ENCODE results near the gene FAT4. TPM values are rescaled to one million over a fixed set of nuclear protein-coding genes. Genes with fewer than 3 reads are reported as not detected.

Gene FAT4
- total RNA-seq, 2 donors from 2014 or later = 0.22 to 2.1 TPM

GRCh38 chr4:125322366-125322730 is 7.6 kb downstream of the FAT4 start:
- Histone ChIP-seq H3K27me3 (ENCODE audit: control insufficient read depth, insufficient read depth, low read length, poor library complexity, severe bottlenecking) (peaks cover 9% of the 10 kb centered on the region), H3K9me3 (ENCODE audit: control insufficient read depth, low read length) (no peaks in the 10 kb centered on the region), H3K36me3 (ENCODE audit: control insufficient read depth, insufficient read depth, low read length) (no peaks in the 10 kb centered on the region), H3K4me1 (ENCODE audit: control insufficient read depth, insufficient read depth, low read length) (no peaks in the 10 kb centered on the region), H3K4me3 (ENCODE audit: low read length) (no peak overlapping the region), H3K9ac (ENCODE audit: extremely low read depth, low read length, poor library complexity, severe bottlenecking) (no peak overlapping the region), H3K27ac (ENCODE audit: low read depth, low read length) (no peak overlapping the region)
- TF ChIP-seq CTCF (conservative IDR thresholded peaks at IDR 0.05) = no peak
- 100% methylated on average over 1 of the region's 1 CpG; no CpG with 5 or more reads in 1 of the 2 experiments for WGBS, 2 experiments (ENCODE audit: insufficient coverage in 1 of 2, insufficient read length in 1 of 2)
- no peak overlapping the region for H3K4me3 Mint-ChIP-seq
- H3K9me3 Mint-ChIP-seq = no peaks in the 10 kb centered on the region
- peaks cover 12% of the 10 kb centered on the region for H3K4me1 Mint-ChIP-seq
- H3K27me3 Mint-ChIP-seq (ENCODE audit: insufficient read depth) = peaks cover 14% of the 10 kb centered on the region
- H3K36me3 Mint-ChIP-seq (ENCODE audit: low read depth) = no peaks in the 10 kb centered on the region
- H3K27ac Mint-ChIP-seq = no peak overlapping the region
- DNase-seq = no peak

GRCh38 chr4:125323654-125324053 is 8.9 kb downstream of the FAT4 start:
- Histone ChIP-seq H3K4me3 (ENCODE audit: low read length) (no peak overlapping the region), H3K27me3 (ENCODE audit: control insufficient read depth, insufficient read depth, low read length, poor library complexity, severe bottlenecking) (no peaks in the 10 kb centered on the region), H3K9me3 (ENCODE audit: control insufficient read depth, low read length) (no peaks in the 10 kb centered on the region), H3K4me1 (ENCODE audit: control insufficient read depth, insufficient read depth, low read length) (no peaks in the 10 kb centered on the region), H3K36me3 (ENCODE audit: control insufficient read depth, insufficient read depth, low read length) (no peaks in the 10 kb centered on the region), H3K9ac (ENCODE audit: extremely low read depth, low read length, poor library complexity, severe bottlenecking) (no peak overlapping the region), H3K27ac (ENCODE audit: low read depth, low read length) (no peak overlapping the region)
- no peak overlapping the region for H3K4me3 Mint-ChIP-seq
- DNase-seq = no peak
- no peaks in the 10 kb centered on the region for H3K9me3 Mint-ChIP-seq
- H3K27me3 Mint-ChIP-seq (ENCODE audit: insufficient read depth) = peaks cover 2% of the 10 kb centered on the region
- peaks cover 7% of the 10 kb centered on the region for H3K4me1 Mint-ChIP-seq
- WGBS, 2 experiments (ENCODE audit: insufficient coverage in 1 of 2, insufficient read length in 1 of 2) = 60 to 66% methylated on average over 3 of the region's 3 CpGs
- H3K36me3 Mint-ChIP-seq (ENCODE audit: low read depth) = no peaks in the 10 kb centered on the region
- no peak overlapping the region for H3K27ac Mint-ChIP-seq
- no peak for TF ChIP-seq CTCF (conservative IDR thresholded peaks at IDR 0.05)

- no peak for DNase-seq
- Mint-ChIP-seq H3K36me3 (ENCODE audit: low read depth) (no peaks in the 10 kb centered on the region), H3K9me3 (no peaks in the 10 kb centered on the region), H3K4me3 (no peak overlapping the region), H3K27ac (no peak overlapping the region), H3K4me1 (peaks cover 4% of the 10 kb centered on the region), H3K27me3 (ENCODE audit: insufficient read depth) (no peaks in the 10 kb centered on the region)
- H3K4me3 ChIP-seq (ENCODE audit: low read length) = no peak overlapping the region
- H3K27me3 ChIP-seq (ENCODE audit: control insufficient read depth, insufficient read depth, low read length, poor library complexity, severe bottlenecking) = no peaks in the 10 kb centered on the region
- no peak overlapping the region for H3K9ac ChIP-seq (ENCODE audit: extremely low read depth, low read length, poor library complexity, severe bottlenecking)
- no peak for TF ChIP-seq CTCF (conservative IDR thresholded peaks at IDR 0.05)
- H3K4me1 ChIP-seq (ENCODE audit: control insufficient read depth, insufficient read depth, low read length) = no peaks in the 10 kb centered on the region
- no peak overlapping the region for H3K27ac ChIP-seq (ENCODE audit: low read depth, low read length)
- no peaks in the 10 kb centered on the region for H3K36me3 ChIP-seq (ENCODE audit: control insufficient read depth, insufficient read depth, low read length)
- no CpG with 5 or more reads among the region's 1 CpG for WGBS, 2 experiments (ENCODE audit: insufficient coverage in 1 of 2, insufficient read length in 1 of 2)
- H3K9me3 ChIP-seq (ENCODE audit: control insufficient read depth, low read length) = no peaks in the 10 kb centered on the region
These were observed 11.0 kb downstream of the FAT4 start for GRCh38 chr4:125325733-125326132.
